ENCODE results near the gene POU2F2.

Gene POU2F2

DNA sequence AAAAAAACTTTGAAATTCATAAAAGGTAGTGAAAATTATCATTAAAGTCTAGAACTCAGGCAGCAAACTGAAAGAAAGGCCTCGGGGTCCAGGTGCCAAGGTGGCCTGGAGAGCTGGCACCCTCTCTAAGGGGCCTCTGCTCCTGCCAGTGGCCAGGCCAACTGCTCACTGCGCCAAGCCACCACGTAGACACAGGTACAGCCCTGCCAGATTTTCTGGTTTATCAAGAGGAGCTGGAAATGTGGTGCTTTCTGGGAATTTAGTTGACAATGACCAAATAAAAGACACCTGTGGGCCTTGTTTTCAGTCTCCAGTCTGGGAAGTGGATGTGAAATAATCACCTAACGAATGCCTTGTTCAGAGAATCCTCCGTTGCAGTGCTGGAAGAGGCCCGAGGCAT lies 33.5 kb downstream of the POU2F2 start:
- no peak overlapping the region for H3K27ac ChIP-seq (ENCODE audit: poor library complexity, severe bottlenecking)
- H3K36me3 ChIP-seq (ENCODE audit: low read depth), result no peaks in the 10 kb centered on the region
- H3K4me1 ChIP-seq (ENCODE audit: insufficient read depth, poor library complexity, severe bottlenecking), result peaks cover 3% of the 10 kb centered on the region
- ATAC-seq (ENCODE audit: low read depth) (no peak), DNase-seq (ENCODE audit: low spot score) (no peak)
- no peak for TF ChIP-seq CTCF (IDR thresholded peaks at IDR 0.05; ENCODE audit: poor library complexity, severe bottlenecking)
- H3K4me3 ChIP-seq (ENCODE audit: severe bottlenecking), result no peak overlapping the region
- no peaks in the 10 kb centered on the region for H3K27me3 ChIP-seq (ENCODE audit: insufficient read depth, poor library complexity, severe bottlenecking)
- H3K9me3 ChIP-seq (ENCODE audit: severe bottlenecking), result no peaks in the 10 kb centered on the region

DNA sequence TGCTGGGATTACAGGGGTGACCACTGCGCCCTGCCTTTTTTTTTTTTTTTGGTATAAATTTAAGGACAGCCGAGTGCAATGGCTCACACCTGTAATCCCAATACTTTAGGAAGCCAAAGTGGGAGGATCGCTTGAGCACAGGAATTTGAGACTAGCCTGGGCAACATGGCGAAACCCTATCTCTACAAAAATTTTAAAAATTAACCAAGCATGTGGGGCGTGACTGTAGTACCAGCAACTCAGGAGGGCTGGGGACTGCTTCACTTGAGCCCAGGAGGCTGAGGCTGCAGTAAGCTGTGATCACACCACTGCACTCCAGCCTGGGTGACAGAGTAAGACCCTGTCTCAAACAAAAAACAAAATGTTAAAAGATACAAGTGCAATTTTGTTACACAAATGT lies 34.8 kb downstream of the POU2F2 start:
- no peak for ATAC-seq (ENCODE audit: low read depth)
- Histone ChIP-seq H3K4me3 (ENCODE audit: severe bottlenecking) (no peak overlapping the region), H3K27me3 (ENCODE audit: insufficient read depth, poor library complexity, severe bottlenecking) (no peaks in the 10 kb centered on the region), H3K36me3 (ENCODE audit: low read depth) (no peaks in the 10 kb centered on the region), H3K9me3 (ENCODE audit: severe bottlenecking) (no peaks in the 10 kb centered on the region), H3K27ac (ENCODE audit: poor library complexity, severe bottlenecking) (no peak overlapping the region), H3K4me1 (ENCODE audit: insufficient read depth, poor library complexity, severe bottlenecking) (peaks cover 3% of the 10 kb centered on the region)
- no peak for DNase-seq (ENCODE audit: low spot score)
- no peak for TF ChIP-seq CTCF (IDR thresholded peaks at IDR 0.05; ENCODE audit: poor library complexity, severe bottlenecking)

GRCh38 chr19:42096255-42096837 lies 35.9 kb downstream of the POU2F2 start:
- H3K27ac ChIP-seq (ENCODE audit: poor library complexity, severe bottlenecking), result no peak overlapping the region
- no peaks in the 10 kb centered on the region for H3K9me3 ChIP-seq (ENCODE audit: severe bottlenecking)
- no peak for TF ChIP-seq CTCF (IDR thresholded peaks at IDR 0.05; ENCODE audit: poor library complexity, severe bottlenecking)
- H3K4me3 ChIP-seq (ENCODE audit: severe bottlenecking), result no peak overlapping the region
- H3K27me3 ChIP-seq (ENCODE audit: insufficient read depth, poor library complexity, severe bottlenecking), result no peaks in the 10 kb centered on the region
- peaks cover 3% of the 10 kb centered on the region for H3K4me1 ChIP-seq (ENCODE audit: insufficient read depth, poor library complexity, severe bottlenecking)
- no peak for DNase-seq (ENCODE audit: low spot score)
- no peaks in the 10 kb centered on the region for H3K36me3 ChIP-seq (ENCODE audit: low read depth)
- ATAC-seq (ENCODE audit: low read depth), result no peak

GRCh38 chr19:42095814-42096230 lies 36.4 kb downstream of the POU2F2 start:
- Histone ChIP-seq H3K36me3 (ENCODE audit: low read depth) (no peaks in the 10 kb centered on the region), H3K9me3 (ENCODE audit: severe bottlenecking) (no peaks in the 10 kb centered on the region), H3K27me3 (ENCODE audit: insufficient read depth, poor library complexity, severe bottlenecking) (no peaks in the 10 kb centered on the region), H3K27ac (ENCODE audit: poor library complexity, severe bottlenecking) (no peak overlapping the region), H3K4me1 (ENCODE audit: insufficient read depth, poor library complexity, severe bottlenecking) (peaks cover 3% of the 10 kb centered on the region), H3K4me3 (ENCODE audit: severe bottlenecking) (no peak overlapping the region)
- DNase-seq (ENCODE audit: low spot score) (peak; percentile 64), ATAC-seq (ENCODE audit: low read depth) (no peak)
- TF ChIP-seq CTCF (IDR thresholded peaks at IDR 0.05; ENCODE audit: poor library complexity, severe bottlenecking), result no peak

GRCh38 chr19:42095142-42095813 lies 37.0 kb downstream of the POU2F2 start:
- Histone ChIP-seq H3K27ac (ENCODE audit: poor library complexity, severe bottlenecking) (no peak overlapping the region), H3K4me3 (ENCODE audit: severe bottlenecking) (no peak overlapping the region), H3K27me3 (ENCODE audit: insufficient read depth, poor library complexity, severe bottlenecking) (no peaks in the 10 kb centered on the region), H3K4me1 (ENCODE audit: insufficient read depth, poor library complexity, severe bottlenecking) (no peaks in the 10 kb centered on the region), H3K9me3 (ENCODE audit: severe bottlenecking) (no peaks in the 10 kb centered on the region), H3K36me3 (ENCODE audit: low read depth) (no peaks in the 10 kb centered on the region)
- no peak for ATAC-seq (ENCODE audit: low read depth)
- no peak for DNase-seq (ENCODE audit: low spot score)
- no peak for TF ChIP-seq CTCF (IDR thresholded peaks at IDR 0.05; ENCODE audit: poor library complexity, severe bottlenecking)

Data from RWPE2 (cell line).